Stomach (tissue), 4 donors: Measurements from ENCODE around the gene SAFB.

Experiments
- EP300 ChIP-seq: sonication (generic); formaldehyde crosslinking; IDR thresholded peaks from one replicate; pipeline ENCODE4 v1.6.1; 2017; ENCODE audit warnings: antibody characterized with exemption
- POLR2A ChIP-seq, 4 donors: fragments of 450-650 bp; IDR thresholded peaks; one replicate each; pipeline ENCODE4 v1.6.1; 2016; ENCODE audit warnings: antibody characterized with exemption in 4 of 4, control low read depth in 2 of 4, mild to moderate bottlenecking in 1 of 4, moderate library complexity in 1 of 4
- POLR2AphosphoS5 ChIP-seq, 3 donors: sonication (generic); formaldehyde crosslinking; IDR thresholded peaks; one replicate each; pipeline ENCODE4 v1.6.1; 2016; ENCODE audit warnings: antibody characterized with exemption in 3 of 3
- TF ChIP-seq, protein P1 (sequence below), 7 experiments: fragments of 450-650 bp in 4 of 7; fragments of 200-600 bp in 3 of 7; sonication (generic) in 3 of 7; IDR thresholded peaks; one replicate each; pipeline ENCODE4 v1.5.1; 2016 to 2019; ENCODE audit warnings: antibody characterized with exemption in 7 of 7, control low read depth in 2 of 7, mild to moderate bottlenecking in 1 of 7

- TF ChIP-seq, protein P1, sequence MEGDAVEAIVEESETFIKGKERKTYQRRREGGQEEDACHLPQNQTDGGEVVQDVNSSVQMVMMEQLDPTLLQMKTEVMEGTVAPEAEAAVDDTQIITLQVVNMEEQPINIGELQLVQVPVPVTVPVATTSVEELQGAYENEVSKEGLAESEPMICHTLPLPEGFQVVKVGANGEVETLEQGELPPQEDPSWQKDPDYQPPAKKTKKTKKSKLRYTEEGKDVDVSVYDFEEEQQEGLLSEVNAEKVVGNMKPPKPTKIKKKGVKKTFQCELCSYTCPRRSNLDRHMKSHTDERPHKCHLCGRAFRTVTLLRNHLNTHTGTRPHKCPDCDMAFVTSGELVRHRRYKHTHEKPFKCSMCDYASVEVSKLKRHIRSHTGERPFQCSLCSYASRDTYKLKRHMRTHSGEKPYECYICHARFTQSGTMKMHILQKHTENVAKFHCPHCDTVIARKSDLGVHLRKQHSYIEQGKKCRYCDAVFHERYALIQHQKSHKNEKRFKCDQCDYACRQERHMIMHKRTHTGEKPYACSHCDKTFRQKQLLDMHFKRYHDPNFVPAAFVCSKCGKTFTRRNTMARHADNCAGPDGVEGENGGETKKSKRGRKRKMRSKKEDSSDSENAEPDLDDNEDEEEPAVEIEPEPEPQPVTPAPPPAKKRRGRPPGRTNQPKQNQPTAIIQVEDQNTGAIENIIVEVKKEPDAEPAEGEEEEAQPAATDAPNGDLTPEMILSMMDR (IDR thresholded peaks at IDR 0.05), result no peak
- TF ChIP-seq POLR2AphosphoS5 (IDR thresholded peaks at IDR 0.05), result peak in 1 of 3 donors; percentile 26
- no peak for TF ChIP-seq EP300
- no peak for TF ChIP-seq POLR2A (IDR thresholded peaks at IDR 0.05)
Observed at GRCh38 chr19:5621311-5621944, 1.5 kb upstream of the SAFB start.
